ENCODE measurements around the gene BCAN.

DNA sequence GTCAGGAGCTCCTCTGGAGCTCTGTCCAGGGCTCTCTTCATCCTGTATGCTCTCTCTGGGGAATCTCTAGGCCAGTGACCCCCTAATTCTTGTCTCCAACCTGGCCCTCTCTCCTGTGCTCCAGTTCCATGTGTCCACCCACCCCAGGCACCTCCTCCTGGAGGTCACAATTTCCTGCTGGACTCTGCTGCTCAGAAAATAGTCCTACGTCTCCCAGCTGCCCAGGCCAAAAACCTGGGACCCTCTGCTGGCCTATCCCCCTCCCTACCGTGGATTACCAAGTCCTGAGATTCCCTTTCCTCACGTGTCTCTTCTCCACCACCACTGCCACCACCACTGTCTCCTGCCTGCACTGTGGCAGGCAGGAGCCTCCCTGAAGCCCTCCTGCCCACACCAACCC is 23.6 kb downstream of the BCAN start:
- no peak for TF ChIP-seq EZH2 (IDR thresholded peaks at IDR 0.05; ENCODE audit: insufficient read depth, poor library complexity, severe bottlenecking)
- no peak for TF ChIP-seq EZH2phosphoT487 (IDR thresholded peaks at IDR 0.05; ENCODE audit: insufficient read depth, low read depth)
